GM15510 (cell line): ENCODE data around the gene OLIG2.

ENCODE experiments used
- POLR2A ChIP-seq: IDR thresholded peaks from 3 replicates; pipeline ENCODE4 v1.6.1; 2011; ENCODE audit warnings: borderline replicate concordance; ENCODE audit not compliant: insufficient read length; ENCODE audit errors: extremely low read depth

Gene OLIG2

DNA sequence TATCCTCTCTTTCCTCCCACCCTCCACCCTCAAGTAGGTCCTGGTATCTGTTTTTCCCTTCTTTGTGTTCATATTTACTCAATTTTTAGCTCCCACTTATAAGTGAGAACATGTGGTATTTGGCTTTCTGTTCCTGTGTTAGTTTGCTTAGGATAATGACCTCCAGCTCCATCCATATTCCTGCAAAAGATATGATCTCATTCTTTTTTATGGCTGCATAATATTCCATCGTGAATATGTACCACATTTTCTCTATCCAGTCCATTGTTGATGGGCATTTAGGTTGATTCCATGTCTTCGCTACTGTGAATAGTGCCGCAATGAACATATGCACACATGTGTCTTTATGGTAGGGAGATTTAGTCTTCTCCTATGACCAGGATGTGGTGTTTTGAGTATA, 14.5 kb downstream of the OLIG2 start:
- no peak for TF ChIP-seq POLR2A

DNA sequence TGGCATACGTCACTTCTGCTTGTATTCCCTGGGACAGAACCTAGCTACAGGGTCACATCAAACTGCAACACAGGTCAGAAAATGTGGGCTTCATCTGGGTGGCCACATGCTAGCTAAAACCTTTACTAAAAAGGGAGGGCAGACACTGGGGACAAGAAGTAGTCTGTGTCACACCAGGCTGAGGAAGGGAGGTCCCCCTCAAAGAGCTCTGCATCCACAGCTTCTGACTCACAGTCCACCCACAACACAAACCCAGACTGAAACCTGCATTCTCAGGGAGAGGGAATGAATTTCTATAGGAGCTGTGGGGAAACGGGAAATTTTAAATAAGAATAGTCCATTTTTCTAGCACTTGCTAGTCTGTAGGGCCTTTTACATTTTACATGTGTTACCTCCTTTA, 16.2 kb downstream of the OLIG2 start:
- TF ChIP-seq POLR2A = no peak

DNA sequence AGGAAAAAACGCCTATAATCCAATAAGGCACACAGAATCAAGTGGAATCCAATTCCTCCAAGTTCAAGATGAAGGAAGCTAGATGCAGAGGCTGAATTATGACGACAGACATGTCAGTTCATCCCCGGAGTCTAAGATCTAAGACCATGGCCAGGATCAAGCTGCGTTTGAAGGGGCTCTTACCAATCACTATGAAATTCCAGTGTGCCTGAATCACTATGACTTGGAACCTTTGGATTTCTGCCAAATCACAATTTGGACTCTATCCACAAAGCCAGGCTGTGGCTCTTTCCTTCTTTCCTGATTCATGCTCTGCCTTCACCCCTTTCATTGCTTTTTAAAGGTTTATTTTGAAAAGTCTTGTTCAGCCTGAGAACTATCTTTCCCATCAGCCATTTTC, 17.1 kb downstream of the OLIG2 start:
- TF ChIP-seq POLR2A = no peak

DNA sequence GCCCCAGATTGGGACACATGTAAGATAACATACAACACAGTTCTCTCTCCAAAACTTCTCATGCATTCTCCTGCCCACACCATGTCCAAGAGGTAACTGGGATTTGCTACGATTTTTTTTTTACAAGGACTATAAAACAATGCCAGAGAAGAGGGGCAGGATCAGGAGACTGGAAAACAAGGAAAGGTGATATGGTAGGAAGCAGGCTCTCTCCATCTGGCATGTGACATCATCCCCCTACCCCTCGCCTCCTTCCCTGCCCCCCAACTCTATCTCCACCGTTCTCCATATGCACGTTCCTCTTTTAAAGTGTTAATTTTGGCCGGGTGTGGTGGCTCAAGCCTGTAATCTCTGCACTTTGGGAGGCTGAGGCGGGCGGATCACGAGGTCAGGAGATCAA, 20.7 kb downstream of the OLIG2 start:
- TF ChIP-seq POLR2A = no peak

DNA sequence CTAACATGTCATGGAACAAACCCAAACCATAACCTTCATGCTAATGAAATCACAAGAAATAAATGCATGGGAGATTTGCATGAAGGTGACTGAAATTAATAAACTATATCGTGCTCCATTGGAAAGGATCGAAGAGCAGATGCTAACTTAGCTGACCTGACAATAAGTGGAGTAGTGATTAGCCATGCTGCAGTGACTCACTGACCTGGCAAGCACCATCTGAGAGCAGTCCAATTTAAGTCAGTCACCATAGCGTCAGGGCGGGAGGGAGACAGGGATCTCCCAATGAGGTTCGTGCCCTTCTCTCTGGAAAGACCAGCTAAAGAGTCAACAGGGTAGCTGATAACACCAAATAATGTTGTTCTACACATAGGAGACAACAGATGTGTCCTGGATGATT, 21.5 kb downstream of the OLIG2 start:
- no peak for TF ChIP-seq POLR2A

DNA sequence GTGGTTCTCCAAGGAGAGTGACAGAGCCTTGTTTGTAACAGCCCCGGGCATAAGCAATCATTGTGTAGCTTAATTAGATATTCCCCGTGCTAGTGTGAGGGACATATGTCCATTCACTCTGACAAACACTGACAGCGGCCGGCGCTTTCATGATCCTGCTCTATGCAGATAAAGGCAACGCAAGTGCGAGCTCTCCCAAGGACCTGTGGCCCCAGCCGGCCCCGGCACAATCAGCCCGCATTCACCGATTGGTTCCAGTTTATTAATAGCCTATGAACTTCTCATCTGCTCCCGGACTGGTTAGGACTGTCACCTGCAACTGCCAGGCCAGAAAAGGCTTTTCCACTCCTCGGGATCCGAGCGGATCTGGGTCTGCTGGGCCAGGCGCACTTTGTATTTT, 26.2 kb downstream of the OLIG2 start:
- TF ChIP-seq POLR2A = no peak

DNA sequence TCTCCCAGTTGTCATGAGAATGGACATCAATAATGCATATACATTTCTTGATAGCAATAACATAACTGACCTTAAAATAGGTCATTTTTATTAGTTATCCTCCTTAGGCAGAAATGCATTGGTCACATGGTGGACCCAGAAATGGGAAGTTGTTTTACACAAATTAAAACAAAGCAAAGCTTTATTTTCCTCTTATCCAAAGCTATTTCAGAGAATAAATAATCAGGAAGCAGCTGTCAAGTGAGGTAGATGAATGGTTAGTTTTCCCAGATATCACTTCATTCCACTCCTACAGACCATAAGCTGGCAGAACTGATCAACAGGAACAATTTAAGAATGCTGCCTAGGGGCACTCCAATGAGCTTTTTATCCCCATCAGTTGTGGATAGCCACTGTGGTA, 28.2 kb downstream of the OLIG2 start:
- no peak for TF ChIP-seq POLR2A

DNA sequence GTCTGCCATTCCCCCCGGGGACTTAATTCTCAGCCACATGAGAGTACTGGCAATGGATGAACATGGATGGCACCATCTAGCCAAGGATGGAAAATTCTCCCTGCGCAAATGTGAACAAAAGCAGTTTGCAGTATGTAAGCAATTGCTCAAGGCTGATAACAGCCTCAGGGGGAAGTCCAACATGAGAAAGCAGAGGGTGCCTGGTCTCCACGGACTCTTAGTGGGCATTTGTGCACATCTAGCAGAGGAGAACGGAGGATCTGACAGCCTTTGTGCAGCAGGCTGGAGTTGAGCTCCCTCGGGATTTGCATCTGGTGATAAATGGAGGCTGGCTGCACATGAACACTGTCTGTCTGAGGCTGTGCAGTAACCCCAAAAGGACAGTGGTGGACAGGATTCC, 30.3 kb downstream of the OLIG2 start:
- TF ChIP-seq POLR2A = no peak

DNA sequence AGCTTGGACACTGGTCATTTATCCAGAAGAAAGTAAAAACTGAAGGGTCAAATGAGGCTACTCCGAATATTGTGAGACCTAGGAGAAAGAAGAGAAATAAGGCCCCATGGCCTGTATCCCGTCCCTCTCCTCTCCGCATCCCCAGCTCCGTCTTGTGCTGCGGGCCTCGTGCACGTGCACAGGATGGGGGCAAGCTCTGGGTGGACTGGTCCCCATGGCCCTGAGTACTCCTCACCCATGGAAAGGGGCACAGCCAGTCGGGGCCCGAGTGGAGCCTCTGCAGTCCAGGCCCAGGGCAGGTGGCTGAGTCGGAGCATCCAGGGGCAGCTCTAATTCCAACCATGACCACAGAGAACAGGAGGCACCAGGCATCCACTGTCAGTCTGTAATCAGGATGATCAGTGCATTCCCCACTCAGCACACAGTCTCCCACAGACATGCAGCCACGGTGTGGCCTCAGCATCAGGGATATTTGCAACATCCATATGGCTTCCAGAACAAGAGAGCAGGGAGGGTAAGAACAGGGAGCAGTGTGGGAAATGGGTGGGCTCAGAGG, 31.7 kb downstream of the OLIG2 start:
- TF ChIP-seq POLR2A = no peak

DNA sequence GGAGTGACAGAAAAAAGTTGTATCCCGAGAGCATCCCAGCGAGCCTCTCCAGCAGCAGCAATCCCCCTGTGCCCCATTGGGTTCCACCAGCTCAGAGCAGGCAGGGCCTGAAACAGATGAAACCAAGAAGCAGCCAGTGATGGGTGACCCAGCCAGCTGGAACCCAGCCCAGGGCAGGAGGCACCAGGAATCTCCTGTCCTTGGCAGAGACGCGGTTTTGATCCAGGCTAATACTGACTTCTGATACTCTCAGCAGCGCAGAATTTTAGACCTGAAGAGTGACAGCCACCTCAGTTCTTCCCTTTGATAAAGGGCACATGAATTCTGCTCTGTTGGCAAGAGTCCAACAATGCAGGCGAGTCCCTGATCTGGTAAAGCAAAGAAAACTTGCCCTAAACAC, 32.8 kb downstream of the OLIG2 start:
- no peak for TF ChIP-seq POLR2A

DNA sequence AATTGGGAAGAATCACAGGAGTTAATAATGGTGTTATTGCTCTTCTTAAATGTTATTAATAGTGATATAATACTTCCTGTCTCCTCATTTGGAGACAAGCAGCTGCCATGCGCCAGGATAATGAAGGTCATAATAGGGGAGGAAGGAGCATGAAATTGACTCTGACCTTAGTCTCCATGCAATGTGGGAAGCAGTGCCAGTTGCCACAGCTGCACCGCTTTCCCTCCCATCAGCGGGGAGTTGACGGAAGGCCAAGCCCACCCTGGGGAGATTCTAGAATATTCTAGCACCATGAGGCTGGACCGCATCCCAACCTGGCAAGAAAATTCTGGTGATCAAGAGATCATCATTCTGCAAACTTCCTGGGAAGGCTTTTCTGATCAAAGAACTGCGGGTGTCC, 33.2 kb downstream of the OLIG2 start:
- no peak for TF ChIP-seq POLR2A

DNA sequence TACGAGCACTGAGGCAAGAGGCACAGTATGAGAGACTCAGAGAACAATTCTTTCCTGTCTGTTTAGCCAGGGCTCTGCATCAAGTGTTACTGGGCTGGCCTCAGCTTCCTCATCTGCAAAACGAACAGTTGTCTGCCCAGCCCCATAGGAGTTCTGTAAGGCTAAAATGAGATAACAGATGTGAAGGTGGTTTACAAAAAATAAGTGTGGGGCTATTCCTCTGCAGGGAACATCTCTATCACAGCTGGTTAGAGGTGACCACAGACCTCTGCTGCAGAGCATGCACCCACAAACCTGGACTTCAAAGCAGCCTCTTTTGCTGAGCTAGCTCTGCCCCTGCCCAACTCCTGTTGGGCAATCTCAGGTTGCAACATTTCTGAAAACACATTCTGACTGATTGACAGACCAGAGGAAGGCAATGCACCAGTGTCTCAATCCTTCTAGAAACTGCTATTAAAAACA, 33.7 kb downstream of the OLIG2 start:
- TF ChIP-seq POLR2A = no peak

DNA sequence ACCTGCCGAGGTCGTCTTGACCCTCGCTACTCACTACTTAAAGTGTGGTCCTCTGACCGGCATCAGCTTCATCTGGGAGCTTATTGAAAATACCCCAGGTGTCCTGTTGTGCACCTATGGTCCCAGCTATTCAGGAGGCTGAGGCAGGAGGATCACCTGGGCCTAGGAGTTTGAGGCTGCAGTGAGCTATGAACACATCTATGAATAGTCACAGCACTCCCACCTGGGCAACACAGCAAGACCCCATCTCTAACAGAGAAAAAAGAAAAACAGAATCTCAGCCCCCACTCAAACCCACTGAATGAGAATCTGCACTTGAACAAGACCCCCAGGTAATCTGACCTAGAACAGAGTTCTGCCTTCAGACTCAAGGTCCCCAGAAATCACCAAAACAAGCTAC, 35.5 kb downstream of the OLIG2 start:
- TF ChIP-seq POLR2A = no peak

DNA sequence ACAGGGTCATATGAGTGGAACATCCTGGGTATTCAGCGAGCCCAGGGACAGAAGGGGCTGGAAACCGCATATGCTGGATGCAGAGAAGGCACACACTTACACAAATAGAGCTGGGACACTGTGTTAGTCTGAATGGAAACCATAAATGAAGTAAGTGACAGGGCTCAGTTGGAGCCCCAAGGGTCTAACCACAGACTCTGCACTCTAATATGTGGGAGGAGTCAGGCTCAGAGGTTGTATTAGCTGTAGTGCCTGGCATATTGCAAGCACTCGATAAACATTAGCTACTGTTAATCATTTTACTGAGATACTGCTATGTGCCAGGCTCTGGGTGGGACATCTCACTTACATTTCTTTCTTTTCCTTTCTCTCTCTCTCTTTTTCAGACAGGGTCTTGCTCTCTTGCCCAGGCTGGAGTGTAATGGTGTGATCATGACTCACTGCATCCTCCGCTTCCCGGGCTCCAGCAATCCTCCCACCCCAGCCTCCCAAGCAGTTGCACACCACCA, 37.7 kb downstream of the OLIG2 start:
- TF ChIP-seq POLR2A = no peak

DNA sequence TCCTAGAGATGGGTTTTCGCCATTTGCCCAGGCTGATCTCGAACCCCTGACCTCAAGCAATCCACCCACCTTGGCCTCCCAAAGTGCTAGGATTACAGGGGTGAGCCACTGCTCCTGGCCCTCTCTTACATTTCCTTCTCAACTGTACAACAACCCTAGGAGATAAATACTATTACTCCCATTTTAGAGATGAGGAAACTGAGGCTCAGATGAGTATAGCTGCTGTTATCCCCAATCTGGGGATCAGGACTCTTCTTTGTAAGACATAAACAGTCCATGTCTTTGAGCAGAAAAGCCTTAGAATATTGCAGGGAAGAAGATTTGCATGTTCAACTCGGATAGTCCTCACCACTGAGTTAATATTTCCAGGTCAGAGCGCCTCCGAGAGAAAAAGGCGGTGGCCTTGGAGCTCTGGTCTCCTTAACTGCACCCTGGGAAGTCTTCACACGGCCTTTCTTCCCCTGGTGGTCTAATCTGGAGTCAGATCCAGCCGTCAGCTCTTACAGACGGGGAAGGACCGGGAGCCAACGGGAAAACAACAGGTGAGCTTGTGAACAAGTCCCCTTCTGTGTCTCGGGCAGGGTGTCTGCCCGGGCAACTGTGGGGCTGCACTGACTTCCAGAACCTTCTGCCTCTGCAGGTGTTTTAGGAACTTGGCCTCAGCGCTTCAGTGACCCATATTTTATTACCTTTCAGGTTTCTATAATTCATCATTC, 38.3 kb downstream of the OLIG2 start:
- TF ChIP-seq POLR2A = no peak
